HG03039 (cell line): Measurements from ENCODE around the gene NCKAP5.
"Not testable (repeated sequence)": the region's sequence is repeated elsewhere in the genome, so short reads cannot be mapped to it uniquely, and the experiment has no call there.

ENCODE experiments used
- ATAC-seq: cut with Tn5 transposase; IDR thresholded peaks from one replicate; pipeline ENCODE4 v1.9.1; 2021; ENCODE audit warnings: mild to moderate bottlenecking, moderate library complexity; ENCODE audit not compliant: unreplicated experiment

The NCKAP5 gene

DNA sequence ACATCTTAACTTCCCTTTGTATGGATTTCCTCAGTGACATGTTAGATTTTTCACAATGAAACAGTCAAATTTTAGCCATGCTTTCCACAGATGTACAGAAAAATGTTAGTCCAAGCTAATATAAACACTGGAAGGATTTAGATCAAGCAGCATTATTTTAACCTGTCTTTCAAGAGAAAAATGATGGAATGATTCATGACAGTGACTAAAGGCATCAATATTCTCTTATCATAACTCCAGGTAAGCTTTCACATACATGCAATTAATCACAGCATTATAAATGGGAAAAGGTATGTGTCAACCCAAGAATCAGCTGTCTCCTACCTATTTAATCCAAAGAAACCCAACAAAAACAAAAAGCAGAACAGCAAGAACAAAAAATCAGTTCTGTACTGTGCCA lies 92.7 kb downstream of the NCKAP5 start:
- ATAC-seq = no peak

- ATAC-seq = not testable (repeated sequence)
These were observed 97.8 kb downstream of the NCKAP5 start for GRCh38 chr2:133470446-133470845.

DNA sequence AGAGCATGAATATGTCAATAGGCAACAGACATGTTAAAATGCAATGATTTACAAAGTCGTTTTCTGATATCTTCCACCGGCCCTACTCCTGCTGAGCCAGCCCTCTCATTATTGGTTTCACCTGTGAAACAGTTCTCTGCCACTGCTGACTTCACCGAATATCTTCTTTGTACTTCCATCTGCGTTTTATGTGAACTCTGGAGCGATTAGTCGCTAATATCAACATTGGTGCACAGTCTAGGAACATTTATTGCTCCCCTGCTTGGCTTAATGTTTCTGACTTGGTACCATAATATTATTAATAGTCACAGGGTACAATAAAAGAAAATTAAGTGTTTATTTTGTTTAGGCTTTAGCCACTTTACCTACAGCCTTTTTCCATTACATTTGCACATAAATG lies 105.5 kb downstream of the NCKAP5 start:
- ATAC-seq = no peak

- ATAC-seq = no peak
These were observed 106.8 kb downstream of the NCKAP5 start for GRCh38 chr2:133461484-133461883.

DNA sequence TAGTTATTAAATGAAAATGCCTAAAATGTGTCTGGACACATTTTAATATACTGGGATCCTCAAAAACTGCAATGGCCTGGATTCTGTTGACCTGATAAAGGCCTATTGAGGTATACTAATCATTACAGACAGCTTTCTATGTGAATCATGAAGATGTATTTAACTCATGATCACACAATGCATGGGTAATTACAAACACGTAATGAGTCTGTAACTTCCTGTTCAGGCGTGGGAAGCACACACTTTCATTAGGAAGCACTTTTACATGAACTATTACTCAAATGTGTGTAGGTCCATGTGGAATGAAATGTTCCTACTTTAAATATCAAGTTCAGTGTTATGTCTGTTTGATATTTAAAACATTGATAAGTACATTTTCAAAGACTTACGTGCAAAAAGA lies 108.7 kb downstream of the NCKAP5 start:
- no peak for ATAC-seq

- no peak for ATAC-seq
These were observed 110.0 kb downstream of the NCKAP5 start for GRCh38 chr2:133458280-133458679.

- no peak for ATAC-seq
These were observed 110.4 kb downstream of the NCKAP5 start for GRCh38 chr2:133457861-133458260.

DNA sequence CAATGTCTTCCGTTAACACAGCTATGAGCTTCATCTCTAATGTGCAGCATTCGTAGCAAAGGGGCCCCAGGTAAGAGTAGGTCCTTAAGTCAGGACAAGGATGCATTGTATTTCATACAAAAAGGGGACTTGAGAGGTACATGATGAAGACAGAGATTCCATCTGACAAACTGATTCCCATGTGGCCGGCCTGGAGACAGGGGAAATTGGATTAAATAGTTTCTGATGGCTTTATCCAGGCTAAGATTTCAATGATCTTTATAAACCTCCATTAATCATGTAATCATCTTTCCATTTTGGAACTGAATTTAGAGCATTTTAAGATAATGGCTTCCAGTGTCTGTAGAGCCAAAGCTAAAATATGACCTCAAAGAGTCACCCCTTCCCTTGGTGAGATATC lies 111.3 kb downstream of the NCKAP5 start:
- ATAC-seq = no peak

DNA sequence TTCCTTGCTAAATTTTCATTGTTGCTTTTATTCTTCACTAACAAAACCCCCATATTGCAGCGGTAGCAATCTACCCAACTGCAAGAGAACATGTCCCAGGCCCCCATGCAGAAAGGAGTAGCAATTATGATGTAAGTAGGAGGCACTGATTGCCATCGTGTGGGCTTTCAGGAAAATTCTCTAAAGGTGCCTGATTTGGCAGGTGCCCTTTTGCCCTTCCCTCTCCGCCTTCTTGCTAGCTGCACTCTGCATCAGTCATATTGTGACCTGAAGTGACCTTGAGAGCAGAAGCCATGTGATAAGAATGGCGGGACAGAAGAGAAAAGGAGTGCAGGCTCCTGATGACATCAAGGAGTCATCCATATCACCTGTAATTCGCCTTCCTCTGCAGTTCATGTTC lies 112.1 kb downstream of the NCKAP5 start:
- no peak for ATAC-seq

DNA sequence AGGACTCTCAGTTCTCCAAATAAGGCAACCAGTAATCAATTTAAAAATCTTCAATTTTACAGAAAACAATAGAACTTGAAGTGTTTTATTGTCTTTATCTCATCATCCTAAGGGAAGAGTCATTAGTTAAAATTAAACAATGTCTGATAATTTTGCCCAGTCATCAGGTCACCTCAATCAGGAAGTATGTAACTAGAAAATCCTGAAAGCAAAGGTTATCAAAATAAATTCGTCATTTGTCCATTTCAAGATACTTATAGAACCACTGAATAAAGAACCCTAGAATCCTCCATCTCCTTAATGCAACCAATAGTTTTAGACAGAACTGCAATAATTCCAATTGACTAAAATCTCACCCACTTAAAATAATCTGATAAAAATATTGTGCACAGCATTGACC lies 115.2 kb downstream of the NCKAP5 start:
- ATAC-seq = no peak

DNA sequence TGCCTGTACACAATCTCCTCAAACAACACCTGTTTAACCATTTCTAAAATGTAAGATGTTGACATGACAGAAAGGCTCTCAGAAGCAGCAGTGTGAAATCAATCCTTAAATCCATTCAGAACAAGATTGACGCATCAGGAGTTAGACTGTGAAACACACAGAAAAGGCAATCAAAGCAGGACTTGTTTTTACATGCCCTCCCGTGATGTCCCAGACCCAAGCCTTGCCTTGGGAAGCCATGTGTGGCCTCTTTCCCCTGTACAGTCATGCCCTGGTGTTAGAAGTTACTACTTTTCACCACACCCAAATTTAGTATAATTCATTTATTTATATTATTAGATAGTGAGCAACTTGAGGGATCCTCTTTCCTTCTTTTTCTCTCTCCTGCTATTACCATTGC lies 115.7 kb downstream of the NCKAP5 start:
- ATAC-seq = no peak

DNA sequence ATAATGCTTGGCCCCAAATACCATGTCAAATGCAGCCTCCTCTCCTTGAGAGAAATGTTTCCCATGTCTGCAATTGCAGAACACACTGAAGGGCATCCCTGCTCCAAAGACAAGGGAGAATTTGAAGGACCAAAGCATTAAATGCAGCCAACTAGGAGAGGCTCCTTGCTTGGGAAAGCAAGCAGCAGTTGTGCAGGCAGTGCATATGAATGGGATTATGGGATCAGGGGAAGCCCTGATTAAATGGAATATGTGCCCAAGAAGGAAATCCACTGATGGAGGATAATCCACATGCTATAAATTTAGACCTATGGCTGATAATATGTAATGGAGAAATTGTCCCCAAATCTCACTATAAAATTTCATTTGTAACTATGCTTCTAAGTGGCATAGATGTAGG lies 116.1 kb downstream of the NCKAP5 start:
- no peak for ATAC-seq

GRCh38 chr2:133448195-133448594 lies 120.1 kb downstream of the NCKAP5 start:
- ATAC-seq = no peak

GRCh38 chr2:133447303-133447702 lies 121.0 kb downstream of the NCKAP5 start:
- no peak for ATAC-seq

DNA sequence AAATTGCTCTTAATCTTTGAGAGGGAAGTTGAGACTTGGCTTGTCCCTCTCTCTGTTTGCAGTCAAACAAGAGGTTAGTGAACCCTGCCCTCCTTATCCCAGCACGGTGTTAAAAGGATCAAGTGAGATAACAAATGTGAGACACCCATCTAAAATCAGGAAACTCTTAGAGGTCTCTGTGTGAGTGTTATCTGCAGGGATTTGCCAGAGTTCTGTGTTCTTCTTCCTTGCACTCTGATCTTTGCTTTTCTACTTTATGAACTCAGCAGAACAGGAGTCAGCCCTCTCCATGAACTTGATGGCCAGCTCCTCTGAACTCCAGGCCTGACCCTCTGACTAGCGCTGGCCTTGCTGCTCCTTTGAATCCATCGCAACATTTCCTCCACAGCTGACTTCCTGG lies 123.8 kb downstream of the NCKAP5 start:
- ATAC-seq = no peak

DNA sequence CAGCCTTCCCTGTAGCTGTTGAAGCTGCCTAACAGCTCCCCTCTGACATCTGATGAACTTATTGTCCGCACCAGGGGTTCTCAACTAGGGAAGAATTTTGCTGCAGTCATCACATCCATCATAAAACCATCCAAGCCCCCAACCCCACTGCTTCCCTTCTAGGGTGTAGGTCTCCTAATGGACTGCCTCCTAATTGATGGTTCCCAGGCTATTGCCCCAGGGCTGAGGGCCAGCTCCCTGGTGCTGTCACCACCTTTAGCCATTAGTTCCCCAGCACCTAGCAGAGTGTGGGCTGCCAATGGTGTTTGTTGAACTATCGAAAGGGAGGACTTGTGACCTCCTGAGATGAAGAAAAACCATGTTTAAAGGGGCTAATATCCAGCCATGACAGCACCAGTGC lies 125.9 kb downstream of the NCKAP5 start:
- ATAC-seq = no peak

- ATAC-seq = no peak
These were observed 128.7 kb downstream of the NCKAP5 start for GRCh38 chr2:133439565-133439920.

- ATAC-seq = no peak
These were observed 129.3 kb downstream of the NCKAP5 start for GRCh38 chr2:133438848-133439564.

DNA sequence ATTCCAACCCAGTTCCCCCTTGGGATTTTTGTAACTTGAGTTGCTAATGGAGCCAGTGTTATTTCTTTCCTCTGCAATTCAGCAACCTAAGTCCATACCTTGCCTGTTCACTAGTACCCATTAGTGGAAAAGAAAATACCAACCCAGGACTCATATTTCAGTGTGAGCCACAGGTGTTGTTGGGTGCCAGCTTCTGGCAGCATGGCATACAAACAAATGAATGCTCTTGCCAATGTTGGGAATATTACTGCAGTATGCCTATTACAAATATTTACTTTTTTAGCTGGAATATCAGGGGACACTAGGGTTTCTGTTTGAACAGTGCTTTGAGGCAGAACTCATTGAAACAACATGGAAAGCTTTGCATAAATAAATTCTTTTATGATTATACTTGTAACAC lies 130.2 kb downstream of the NCKAP5 start:
- ATAC-seq = no peak

DNA sequence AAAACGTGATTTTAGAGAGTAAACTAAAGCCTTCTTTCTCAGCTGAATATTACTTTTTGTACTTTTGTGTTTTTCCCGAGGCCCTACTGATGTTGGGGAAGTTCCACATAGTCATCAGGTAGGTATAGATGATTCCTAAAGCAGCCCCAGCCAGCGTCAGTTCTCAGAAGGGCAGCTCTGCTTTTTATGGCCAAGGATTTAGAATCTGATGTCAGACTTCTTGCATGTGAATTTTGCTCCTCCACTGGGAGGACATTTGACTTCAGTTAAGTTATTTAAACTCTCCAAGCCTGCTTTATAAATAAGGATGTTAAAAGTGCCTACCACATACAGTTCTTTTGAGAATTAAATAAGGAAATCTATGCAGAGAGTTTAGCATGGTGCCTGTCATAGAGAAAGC lies 130.8 kb downstream of the NCKAP5 start:
- ATAC-seq = no peak

DNA sequence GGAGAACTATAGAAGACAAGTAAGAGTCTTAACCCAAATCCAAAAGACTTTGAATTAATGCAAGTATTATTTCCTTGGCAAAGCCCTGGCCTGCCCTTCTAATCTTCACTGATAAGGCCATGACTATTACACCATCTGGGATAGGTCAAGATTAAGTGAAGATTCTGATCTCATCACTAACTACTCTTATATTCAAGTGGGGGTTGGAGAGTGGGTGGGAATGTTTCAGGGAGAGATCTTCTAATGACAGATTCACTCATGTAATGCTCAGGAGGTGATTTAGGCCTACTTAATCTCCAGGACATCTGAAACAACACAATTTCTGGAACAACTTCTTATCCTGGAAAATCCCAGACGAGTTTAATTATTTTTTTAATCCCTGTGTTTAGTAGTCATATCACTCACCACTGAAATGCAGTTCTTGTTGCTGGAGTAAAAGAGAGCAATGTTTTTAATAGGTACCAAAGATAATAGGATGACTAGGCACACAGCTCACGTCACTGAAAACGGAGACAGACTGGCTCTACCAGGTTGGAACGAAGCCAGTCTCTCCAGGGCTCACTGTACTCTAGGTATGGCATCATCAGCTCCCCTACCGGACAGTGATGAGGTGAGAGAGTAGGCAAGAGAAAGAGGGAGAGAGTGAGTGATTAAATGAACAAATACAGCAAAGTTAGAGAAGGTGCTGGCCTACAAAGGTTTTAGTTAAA lies 133.1 kb downstream of the NCKAP5 start:
- ATAC-seq = no peak
